CD4-positive, alpha-beta T cell treated with Interleukin-4 for 4 hours (primary cell): ENCODE data around the gene GRIN1.

ENCODE experiments used
- DNase-seq: peaks from one replicate; pipeline ENCODE4 v3.0.0-alpha.2; 2020

GRIN1 gene

GRCh38 chr9:137166380-137167229 is 27.7 kb downstream of the GRIN1 start:
- DNase-seq, result no peak

DNA sequence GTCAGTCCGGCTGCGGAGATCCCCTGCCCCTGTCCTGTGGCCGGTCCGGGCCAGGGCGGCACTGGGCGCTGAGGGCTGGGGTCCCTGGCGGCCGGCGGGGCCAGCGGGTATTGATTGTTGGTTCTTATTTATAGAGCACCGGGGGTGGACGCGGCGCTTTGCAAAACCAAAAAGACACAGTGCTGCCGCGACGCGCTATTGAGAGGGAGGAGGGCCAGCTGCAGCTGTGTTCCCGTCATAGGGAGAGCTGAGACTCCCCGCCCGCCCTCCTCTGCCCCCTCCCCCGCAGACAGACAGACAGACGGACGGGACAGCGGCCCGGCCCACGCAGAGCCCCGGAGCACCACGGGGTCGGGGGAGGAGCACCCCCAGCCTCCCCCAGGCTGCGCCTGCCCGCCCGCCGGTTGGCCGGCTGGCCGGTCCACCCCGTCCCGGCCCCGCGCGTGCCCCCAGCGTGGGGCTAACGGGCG is 28.4 kb downstream of the GRIN1 start:
- DNase-seq, result no peak

DNA sequence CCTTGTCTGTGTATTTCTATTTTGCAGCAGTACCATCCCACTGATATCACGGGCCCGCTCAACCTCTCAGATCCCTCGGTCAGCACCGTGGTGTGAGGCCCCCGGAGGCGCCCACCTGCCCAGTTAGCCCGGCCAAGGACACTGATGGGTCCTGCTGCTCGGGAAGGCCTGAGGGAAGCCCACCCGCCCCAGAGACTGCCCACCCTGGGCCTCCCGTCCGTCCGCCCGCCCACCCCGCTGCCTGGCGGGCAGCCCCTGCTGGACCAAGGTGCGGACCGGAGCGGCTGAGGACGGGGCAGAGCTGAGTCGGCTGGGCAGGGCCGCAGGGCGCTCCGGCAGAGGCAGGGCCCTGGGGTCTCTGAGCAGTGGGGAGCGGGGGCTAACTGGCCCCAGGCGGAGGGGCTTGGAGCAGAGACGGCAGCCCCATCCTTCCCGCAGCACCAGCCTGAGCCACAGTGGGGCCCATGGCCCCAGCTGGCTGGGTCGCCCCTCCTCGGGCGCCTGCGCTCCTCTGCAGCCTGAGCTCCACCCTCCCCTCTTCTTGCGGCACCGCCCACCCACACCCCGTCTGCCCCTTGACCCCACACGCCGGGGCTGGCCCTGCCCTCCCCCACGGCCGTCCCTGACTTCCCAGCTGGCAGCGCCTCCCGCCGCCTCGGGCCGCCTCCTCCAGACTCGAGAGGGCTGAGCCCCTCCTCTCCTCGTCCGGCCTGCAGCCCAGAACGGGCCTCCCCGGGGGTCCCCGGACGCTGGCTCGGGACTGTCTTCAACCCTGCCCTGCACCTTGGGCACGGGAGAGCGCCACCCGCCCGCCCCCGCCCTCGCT is 29.0 kb downstream of the GRIN1 start:
- DNase-seq, result no peak

GRCh38 chr9:137168573-137168903 is 29.6 kb downstream of the GRIN1 start:
- no peak for DNase-seq

DNA sequence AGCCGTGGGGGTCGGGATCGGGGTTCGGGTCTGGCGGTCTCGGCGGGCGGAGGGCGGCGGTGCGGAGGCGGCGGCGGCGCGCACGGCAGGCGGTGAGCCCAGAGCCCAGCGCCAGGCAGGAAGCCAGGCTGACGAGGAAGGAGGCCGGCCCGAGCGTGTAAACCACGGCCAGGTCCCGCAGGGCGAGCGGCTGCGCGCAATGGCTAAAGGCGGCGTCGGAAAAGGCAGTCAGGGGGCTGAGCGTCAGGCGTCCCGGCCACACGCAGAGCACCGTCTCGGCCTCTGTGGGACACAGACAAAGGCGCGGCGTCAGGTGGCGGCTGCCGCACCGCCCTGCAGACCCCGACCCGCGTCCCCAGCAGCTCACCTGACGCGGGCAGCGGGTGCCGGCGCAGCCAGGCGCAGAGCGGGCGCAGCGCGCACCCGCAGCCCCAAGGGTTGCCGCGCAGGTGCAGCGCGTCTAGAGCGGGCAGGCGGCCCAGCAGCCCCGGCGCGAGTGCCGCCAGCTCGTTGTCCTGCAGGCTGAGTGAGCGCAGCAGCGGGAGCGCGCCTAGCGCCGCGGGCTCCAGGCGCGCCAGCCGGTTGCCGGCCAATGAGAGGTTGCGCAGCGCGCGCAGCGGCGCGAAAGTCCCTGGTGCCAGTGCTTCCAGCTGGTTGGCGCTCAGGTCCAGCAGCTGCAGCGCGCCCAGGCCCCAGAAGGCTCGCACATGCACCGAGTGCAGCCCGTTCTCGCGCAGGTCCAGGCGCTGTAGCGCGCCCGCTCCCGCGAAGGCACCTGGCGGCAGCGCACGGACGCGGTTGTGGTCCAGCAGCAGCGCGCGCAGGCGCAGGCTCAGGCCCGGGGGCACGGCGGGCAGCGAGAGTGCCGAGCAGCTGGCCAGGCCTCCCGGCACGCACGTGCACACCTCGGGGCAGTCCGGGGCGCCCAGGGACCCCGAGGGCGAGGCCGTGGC is 30.2 kb downstream of the GRIN1 start:
- no peak for DNase-seq

- no peak for DNase-seq
Observed at GRCh38 chr9:137169896-137170358, 31.0 kb downstream of the GRIN1 start, which contains the start of gene LRRC26. Gene LRRC26, minus strand, starts transcription at chr9:137170051. Its CDS starts 108 bp downstream, at chr9:137169943.

- DNase-seq, result no peak
Observed at GRCh38 chr9:137170486-137171148, 31.7 kb downstream of the GRIN1 start.

DNA sequence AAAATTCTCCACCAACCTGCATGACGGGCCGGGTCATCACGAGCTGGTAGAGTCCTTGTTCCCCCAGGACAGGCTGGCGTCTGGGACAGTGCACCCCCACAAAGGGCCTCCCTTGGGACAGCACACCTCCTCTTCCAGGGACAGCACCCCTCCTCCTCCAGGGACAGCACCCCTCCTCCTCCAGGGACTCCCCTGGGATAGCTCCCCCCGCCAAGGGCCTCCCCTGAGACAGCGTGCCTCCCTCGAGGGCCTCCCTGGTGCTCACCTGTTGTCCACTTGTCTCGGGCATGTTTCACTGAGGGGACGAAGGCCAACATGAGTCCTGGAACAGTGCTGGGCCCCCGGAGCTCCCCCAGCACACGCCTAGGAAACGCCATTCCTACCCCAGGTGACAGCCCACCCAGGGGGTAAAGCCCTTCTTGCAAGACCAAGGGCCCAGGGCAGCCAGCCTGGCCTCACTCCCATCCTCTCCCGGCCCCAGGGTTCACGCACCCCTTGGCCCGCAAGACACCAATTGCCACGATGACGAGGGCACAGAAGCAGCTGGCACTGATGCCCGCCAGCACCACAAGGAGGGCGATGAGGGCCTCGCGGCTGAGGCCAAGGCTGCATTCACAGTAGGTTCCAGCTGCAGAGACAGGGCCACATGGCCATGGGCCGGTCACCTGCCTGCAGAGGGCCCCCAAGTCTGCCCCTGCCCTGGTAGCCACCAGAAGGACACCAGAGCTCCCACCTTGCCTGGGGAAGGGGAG is 32.4 kb downstream of the GRIN1 start:
- no peak for DNase-seq

- no peak for DNase-seq
Observed at GRCh38 chr9:137172901-137173795, 34.2 kb downstream of the GRIN1 start.

DNA sequence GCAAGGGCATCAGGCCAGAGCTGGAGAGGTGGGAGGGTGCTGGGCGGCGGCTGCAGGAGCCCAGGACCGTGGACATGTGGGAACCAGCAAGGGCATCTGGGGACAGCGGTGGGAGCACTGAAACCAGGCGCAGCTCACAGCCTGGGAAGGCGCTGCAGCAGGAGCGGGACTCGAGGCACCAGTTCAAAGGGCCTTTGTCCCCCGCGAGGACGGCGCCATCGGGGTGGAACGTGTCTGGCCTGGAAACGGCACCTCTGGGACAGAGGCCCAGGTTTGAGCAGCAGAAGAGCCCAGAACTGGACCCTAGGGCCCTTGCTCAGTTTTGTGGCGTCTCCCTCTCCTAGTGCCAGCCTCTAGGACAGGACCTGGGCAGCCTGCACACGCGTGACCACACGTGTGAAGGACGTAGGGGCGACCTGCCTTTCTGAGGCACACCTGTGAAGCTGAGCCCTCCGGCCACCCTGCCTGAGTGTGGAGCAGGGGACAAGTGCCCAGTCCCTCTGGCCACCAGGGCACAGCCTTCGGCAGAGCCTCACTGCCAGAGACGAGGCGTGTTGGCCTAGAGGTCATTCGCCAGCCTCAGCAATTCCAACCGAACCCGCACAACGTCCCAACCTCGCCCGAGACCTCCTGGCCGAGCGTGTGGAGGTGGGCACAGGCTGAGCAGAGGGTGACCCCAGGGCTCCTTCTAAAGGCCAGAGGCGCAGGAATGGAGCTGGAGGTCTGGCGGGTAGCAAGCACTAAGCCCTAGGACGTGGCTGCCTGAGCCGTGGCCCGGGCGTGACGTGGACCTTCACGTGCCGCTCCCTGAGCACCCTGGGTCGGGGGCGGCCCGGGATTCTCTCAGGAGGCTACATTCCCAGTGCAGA is 35.1 kb downstream of the GRIN1 start:
- no peak for DNase-seq

DNA sequence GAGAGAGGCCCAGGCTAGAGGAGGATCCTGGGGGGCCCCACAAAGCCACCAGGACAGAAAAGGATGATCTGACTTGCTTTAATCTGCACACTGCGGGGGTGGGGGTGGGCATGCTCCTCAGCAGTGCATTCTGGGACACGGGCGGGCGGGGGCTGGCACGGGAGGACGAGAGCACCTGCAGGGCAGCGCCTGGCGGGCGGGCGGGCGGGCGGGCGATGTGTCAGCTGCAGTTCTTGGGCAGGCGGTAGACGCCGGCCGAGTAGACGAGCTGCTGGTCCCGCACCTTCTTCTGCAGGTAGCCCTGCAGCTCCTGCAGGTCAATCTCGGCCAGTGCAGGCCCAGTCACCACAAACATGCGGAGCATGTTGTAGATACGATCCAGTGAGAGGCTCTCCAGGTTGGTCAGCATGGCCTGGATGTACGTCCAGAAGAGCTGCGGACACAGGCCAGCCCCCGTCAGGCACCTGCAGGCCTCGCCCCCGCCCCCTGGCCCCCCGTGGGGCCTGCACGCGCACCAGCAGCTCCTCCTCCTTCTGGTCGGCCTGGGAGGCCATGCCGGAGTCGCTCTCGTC is 35.9 kb downstream of the GRIN1 start:
- no peak for DNase-seq

- no peak for DNase-seq
Observed at GRCh38 chr9:137175345-137175961, 36.5 kb downstream of the GRIN1 start.

GRCh38 chr9:137176302-137177182 is 37.6 kb downstream of the GRIN1 start:
- DNase-seq, result peak; percentile 15

DNA sequence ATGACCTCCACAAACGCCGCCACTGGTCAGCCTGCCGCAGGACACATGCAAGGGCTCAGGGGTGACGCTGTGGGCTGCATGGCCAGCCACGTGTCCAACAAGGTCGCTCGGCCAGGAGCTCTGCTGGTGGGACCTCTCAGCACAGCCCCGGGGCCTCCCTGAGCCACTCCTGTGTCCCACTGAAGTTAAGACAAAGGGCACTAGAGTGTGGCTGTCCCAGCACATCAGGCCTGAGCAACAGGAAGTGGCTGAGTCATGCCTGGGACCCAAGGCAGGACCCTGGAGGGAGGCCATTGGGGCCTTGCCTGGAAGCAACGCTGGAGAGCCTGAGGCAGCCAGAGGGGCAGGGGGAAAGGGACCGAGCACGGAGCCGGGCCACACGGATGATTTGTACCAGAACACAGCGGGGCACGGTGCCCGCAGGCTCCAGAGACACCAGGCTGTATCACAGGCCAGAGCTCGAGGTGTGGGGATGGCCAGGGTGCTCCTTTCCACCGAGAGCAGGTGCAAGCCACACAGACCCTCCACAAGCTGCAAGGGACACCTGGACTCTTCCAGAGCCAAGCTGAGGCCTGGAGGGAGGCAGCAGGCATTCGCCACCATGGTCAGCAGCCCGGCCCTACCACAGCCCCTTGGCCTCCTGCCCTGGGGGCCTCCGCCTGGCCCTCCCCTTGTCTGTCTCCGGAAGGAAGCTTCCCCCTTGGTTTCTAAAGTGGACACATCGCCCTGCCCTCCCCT is 39.4 kb downstream of the GRIN1 start:
- no peak for DNase-seq

DNA sequence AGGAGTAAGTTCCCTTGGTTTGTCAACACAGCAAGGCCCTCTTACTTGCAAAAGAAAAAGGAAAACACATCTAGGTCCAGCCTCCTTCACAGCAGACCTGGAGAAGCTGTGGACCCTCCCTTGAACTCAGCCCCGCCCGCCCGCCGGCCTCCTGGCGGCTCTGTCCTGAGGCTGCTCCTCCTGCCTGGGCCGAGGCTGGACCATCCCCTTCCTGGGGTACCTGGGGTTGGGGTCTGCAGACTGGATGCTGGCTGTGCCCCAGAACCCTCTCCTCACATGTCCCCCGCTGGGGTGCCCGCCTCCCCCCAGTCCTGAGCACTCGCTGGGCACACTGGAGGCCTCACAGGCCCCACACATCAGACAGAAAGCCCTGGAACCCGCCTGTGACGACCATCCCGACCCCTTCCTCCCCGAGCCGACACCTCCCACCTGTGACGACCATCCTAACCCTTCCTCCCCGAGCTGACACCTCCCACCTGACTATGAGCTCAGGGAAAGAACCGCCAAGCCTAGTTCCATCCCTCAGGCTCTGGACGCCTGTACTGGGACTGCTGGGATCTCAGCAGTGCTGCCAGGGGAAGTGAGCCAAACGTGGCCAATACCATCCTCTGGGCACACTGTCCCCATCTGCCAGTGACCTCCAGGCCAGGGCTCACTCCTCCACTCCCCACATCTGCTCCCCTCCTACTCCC is 40.1 kb downstream of the GRIN1 start:
- no peak for DNase-seq

DNA sequence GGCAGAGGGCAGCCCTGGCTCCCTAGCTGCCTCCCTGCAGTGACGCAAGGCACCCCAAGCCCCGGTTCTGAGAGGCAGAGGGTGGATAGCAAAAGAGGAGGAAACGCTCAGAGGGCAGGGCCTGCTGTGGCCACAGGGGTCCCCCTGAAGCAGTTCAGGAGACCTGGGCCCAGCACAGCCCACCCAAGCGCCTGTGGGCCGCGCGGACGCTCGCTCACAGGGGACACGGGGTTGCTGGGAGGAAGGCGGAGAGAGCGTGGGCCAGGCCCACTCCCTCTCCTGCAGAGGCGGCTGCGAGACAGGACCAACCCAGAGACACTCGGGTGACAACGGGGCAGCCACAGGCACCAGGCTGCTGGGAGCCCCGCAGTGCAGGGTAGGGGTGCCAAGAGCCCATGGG is 40.8 kb downstream of the GRIN1 start:
- no peak for DNase-seq
